ENCODE data around the gene MTERF4.
A peak's percentile ranks its signal among the peaks of the same experiment; 100 is the strongest.

MTERF4 gene

GRCh38 chr2:241133436-241133820, 31.3 kb upstream of the MTERF4 start:
- DNase-seq: no peak

- no peak for DNase-seq
Observed at GRCh38 chr2:241132538-241133435, 30.7 kb upstream of the MTERF4 start.

DNA sequence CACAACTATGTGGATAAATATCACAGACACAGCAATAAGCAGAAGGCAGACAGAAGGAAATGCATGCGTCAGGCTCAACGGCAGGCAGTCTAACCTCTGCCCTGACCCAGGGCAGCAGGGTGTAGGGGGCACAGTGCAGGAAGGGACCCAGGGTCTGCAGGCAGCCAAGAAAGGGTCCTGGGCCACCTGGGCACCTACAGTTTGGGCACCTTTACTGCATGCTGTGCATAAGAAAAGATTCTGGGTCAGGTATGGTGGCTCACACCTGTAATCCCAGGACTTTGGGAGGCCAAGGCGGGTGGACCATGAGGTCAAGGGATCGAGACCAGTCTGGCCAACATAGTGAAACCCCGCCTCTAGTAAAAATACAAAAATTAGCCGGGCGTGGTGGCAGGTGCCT, 29.4 kb upstream of the MTERF4 start:
- no peak for DNase-seq

- DNase-seq: no peak
Observed at GRCh38 chr2:241130316-241130715, 28.2 kb upstream of the MTERF4 start.

DNA sequence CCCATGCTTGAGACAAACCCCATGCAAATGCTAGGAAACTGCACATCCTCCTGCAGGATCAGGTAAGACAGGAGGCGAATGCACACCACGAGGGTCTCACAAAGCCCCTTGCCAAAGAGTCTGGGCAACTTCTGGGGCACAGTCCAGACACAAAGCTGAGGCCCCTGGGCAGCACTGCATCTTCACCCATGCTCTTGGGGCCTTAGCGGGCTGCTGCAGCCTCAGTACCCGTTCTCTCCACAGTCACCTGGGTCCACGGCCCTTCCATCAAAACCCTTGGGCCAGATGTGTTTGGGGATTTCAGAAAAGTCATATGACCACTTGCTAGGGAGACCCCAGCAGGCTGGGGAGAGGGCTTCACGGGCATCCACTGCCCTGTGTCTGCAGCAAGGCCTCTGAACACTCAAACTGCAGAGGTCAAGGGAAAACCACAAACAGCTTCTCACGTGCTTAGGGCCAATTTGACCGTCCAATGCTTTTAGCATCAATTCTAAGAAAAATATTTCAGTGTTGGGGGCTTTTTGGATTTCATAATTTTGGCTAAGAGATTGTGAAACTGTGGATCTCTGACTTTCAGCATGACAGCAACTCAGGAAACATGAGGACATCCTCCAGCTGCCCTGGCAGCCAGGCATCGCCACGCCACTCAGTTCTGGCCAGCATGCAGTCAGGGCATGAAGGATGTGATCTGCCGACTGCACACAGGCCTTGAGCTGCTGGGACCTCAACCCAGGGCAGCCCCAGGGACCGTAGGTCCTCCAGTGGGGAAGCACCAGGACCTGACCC, 27.2 kb upstream of the MTERF4 start:
- DNase-seq: peak; percentile 93

- DNase-seq: no peak
Observed at GRCh38 chr2:241128266-241128665, 26.2 kb upstream of the MTERF4 start.

DNA sequence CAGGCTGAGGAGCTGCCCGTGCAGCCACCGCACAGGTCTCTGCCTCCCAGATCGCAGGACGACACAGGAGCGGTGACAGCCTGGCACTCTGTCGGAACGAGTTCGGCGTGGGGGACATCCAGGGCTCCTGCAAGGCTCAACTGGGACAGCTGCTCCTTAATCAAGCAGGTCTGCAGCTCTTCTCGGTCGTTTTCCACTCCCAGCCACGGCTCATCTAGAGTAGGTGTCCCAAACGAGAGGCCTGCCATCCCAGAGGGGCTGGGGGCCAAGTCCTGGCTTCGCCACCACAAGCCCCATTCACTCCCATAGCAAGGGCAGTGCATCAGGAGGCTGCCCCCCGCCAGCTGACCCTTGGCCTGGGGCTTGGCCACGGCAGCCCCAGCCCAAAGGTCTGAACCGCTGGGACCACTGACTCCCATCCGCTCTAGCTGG, 24.7 kb upstream of the MTERF4 start:
- DNase-seq: no peak

- no peak for DNase-seq
Observed at GRCh38 chr2:241126201-241126611, 24.1 kb upstream of the MTERF4 start.

GRCh38 chr2:241125626-241126025, 23.5 kb upstream of the MTERF4 start:
- no peak for DNase-seq

- no peak for DNase-seq
Observed at GRCh38 chr2:241123816-241124536, 21.9 kb upstream of the MTERF4 start.

DNA sequence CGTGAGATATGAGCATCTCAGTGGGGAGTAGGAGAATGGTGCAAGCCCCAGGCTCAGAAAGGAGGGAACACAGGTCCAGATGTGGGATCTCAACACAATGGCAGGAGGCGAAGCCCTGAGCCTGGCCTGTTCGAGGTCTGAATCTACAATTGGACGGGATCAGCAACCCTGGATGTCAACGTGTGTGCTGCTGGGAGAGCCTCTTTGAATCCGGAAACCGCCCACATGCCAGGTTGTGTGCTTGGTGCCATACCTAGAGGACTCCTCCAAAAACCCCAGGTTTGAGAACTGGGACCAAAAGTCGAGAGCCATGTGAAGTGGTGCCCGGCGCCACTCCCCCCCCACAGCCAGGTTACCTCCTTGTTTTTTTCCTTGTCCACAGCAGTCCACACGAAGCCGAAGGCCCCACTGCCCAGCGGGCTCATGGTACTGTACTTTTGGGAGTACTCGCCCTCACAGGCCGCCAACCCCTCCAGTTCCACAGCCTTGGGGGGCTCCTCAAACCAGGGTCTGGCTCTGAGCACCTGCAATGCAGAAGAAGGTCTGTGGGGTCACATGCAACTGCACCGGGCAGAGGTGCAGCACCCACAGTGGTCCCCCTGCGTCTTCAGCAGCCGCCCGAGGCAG, 20.4 kb upstream of the MTERF4 start:
- no peak for DNase-seq

GRCh38 chr2:241121008-241121407, 18.9 kb upstream of the MTERF4 start:
- peak; percentile 79 for DNase-seq

- DNase-seq: peak; percentile 67
Observed at GRCh38 chr2:241120440-241120839, 18.4 kb upstream of the MTERF4 start.

DNA sequence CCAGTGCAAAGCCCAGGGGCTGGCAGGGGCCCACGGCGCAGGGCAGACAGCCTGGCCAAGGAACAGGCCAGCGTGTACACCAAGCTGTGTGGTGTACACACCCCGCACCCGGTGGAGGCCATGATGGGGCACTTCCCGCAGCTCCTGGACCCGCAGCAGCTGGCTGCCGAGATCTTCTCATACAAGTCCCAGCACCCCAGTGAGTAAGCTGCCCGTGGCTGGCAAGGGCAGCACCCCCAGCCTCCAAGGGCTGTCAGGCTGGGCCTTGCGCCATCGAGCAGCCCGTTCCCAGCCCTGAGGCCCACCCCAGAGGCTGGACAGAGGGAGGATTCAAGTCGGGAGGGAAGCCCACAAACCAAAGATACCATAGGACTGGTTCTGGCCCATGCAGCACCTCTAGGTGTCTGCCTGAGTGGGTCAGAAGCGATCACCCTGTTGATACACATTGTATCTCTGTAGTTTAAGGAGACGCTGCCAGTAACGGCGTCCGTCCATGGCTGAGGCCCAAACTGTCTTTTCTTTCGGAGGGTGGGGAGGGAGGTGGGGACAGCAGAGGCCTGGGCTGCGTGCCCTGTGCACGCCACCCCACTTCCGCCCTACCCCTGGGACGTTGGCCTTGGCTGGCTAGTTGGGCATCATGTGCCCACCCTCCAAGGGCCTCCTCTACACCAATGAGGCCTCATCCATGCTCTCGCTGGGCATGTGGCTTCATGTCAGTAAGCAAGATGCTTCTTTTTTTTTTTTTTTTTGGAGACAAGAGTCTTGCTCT, 16.8 kb upstream of the MTERF4 start:
- DNase-seq: no peak

DNA sequence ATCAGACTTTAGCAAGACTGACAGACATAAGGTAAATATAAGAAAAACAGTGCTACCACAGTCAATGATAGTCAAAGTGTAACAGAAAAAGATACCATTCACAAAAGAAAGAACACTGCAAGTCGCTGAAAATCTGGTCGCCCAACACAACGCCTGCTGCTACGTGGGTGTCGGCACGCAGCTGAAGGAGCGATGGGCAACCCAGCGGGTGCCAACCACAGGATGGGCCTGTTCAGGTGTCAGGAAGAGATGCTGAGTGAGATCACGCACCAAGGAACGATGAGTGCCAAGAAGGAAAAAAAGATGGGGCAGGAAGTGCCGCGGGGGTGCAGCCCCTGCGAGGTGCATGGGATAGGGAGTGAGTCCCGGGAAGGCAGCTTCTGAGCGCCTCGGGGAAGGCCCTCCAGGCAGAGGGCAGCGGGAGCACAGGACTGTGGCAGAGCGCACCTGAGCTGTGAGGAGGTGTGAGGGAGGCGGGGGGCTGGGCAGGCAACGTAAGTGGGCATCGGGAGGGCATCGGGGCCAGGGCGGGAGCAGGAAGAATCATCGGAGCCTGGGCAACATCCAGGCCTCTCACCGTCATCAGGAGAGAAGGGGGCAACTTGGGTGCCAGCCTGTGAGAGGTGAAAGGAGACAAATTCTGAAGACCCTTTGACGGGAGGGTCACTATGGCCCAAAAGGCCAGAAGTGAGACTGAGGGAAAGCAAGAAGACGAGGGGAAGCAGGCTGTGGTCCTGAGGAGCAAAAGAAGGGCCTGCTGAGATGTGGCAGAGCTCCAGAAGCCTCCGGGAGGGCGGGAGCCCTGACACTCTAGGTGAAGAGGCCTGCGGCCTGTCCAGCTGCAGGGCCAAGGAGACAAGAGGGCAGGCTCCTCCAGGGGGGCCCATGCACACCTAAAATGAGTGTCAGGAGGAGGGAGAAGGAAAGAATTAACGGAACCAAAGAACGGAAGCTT, 14.8 kb upstream of the MTERF4 start:
- DNase-seq: no peak

DNA sequence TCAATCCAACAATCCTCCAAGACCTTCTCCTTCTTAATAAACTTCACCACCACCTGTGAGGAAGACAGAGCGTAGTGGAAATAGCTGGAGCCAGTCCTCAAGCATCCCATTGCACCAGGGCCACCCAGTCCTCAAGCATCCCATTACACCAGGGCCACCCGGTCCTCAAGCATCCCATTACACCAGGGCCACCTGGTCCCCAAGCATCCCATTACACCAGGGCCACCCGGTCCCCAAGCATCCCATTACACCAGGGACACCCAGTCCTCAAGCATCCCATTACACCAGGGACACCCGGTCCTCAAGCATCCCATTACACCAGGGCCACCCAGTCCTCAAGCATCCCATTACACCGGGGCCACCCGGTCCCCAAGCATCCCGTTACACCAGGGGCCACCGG, 13.3 kb upstream of the MTERF4 start:
- DNase-seq: no peak

DNA sequence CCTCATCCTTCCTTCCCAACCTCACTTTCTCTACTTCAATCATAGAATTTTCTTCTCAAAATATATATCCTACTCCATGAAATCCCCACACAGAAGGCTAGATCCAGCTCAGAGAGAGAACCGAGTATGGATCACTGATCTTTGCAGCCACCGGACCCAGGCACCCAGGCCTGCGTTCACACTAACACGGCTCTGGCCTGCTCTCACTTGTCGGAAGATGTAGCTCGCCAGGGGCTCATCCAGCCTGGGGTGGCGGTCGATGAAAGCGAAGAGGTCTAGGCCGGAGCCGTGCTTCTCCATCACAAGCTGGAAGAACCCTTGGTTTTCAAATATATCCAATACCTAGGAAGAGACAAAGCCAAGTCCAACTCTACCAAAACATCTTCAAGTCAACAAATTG, 12.7 kb upstream of the MTERF4 start:
- DNase-seq: no peak

DNA sequence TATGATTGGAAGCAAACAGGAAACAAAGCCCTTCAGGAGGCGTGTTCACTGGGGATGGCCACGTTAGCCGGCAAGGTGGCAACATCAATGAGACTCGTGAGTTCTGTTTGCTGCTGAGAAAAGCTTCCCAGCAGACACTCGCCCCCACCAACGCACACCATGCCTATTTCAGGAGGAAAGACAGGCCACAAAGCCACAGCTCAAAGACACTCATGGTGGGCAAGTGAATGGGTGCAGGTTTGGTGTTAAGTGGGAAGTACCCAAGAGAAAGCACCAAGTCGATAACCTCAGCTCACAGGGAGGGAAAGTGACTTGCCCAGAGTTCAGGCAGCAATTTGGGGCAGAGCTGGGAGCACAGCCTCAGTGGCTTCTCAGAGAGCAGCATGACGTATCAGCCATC, 10.5 kb upstream of the MTERF4 start:
- DNase-seq: peak; percentile 55

- no peak for DNase-seq
Observed at GRCh38 chr2:241112046-241112445, 10.0 kb upstream of the MTERF4 start.

GRCh38 chr2:241111440-241111805, 9.3 kb upstream of the MTERF4 start:
- DNase-seq: no peak
